Measurements from ENCODE around the gene TTLL10. TPM values are rescaled to one million over a fixed set of nuclear protein-coding genes. Genes with fewer than 3 reads are reported as not detected.

Gene TTLL10
- total and polyA plus RNA-seq, 2 of the 4 experiments (the other 2 are of a cell fraction), result not detected

DNA sequence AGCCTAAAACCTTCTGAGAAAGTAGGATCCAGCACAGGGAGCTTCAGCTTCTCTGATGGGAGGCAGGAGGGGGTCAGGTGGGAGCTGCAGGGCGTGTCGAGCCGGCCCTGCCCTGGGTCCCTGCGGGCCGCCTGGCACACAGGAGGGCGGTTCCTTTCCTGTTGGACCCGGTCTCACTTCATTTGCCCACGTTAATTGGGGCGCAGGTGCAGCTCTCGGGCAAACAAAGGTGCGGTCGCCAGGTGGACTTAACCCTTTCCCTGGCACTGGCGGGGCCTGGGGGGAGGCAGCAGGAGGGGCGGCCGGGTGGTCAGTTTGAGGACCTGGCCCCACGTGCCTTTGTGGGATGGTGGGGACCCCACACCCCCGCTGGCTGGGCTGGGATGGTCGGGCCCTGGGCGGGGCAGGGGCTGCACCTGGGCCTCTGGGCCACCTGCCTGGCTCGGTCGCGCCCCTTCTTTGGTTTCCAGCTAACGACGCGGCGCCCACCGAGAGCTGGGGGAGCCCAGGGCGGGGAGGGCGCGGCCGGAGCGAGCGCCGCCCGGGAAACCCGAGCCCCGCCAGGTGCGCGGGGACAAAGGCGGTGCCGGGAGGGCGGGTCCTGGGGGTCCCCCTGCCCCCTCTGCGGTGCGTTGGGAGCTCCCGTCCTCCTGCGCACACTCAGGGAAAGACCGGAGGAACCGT is 37.0 kb upstream of the TTLL10 start:
- POLR2A ChIA-PET (ENCODE audit: unreplicated experiment), result no interaction called here

More for the DNA sequence above, 37.0 kb upstream of the TTLL10 start:
- no peaks in the 10 kb centered on the region for H3K9me1 ChIP-seq (ENCODE audit: insufficient read depth, low read length)
- H3K14ac ChIP-seq (replicated peaks; ENCODE audit: low read depth, low read length), result no peak overlapping the region
- H3K4me1 ChIP-seq (ENCODE audit: control insufficient read depth, insufficient read depth, low read length), result no peaks in the 10 kb centered on the region
- peak overlapping the region; percentile 21 for H2AFZ ChIP-seq (replicated peaks; ENCODE audit: low read length, poor library complexity)
- H3K27ac ChIP-seq (ENCODE audit: insufficient read depth, low read length), result no peak overlapping the region
- no peak overlapping the region for H3K4me3 ChIP-seq (ENCODE audit: insufficient read depth, low read depth, low read length)
- intact Hi-C loops (cut with micrococcal nuclease), result no loop called here
- in situ Hi-C loops (cut with MboI; ENCODE audit: low sequenced_read_pairs), result no loop called here
- peaks cover 26% of the 10 kb centered on the region for H3K27me3 ChIP-seq (ENCODE audit: control insufficient read depth, insufficient read depth, low read length)
- no peak overlapping the region for H3K23ac ChIP-seq (ENCODE audit: low read depth, low read length)
- H4K20me1 ChIP-seq (ENCODE audit: insufficient read depth, low read length), result no peaks in the 10 kb centered on the region
- H2AK9ac ChIP-seq (replicated peaks; ENCODE audit: low read depth, low read length, poor library complexity), result no peak overlapping the region
- no peak overlapping the region for H4K91ac ChIP-seq (ENCODE audit: insufficient read depth, low read depth, low read length)
- H3K4ac ChIP-seq (ENCODE audit: low read depth, low read length), result no peak overlapping the region
- no peaks in the 10 kb centered on the region for H3K79me1 ChIP-seq (ENCODE audit: low read depth in 1 of 2, low read length in 2 of 2)
- WGBS, 2 experiments (ENCODE audit: extremely low coverage in 2 of 2, insufficient read length in 1 of 2), result 25% methylated on average over 12 of the region's 48 CpGs; no CpG with 5 or more reads in 1 of the 2 experiments
- no peak overlapping the region for H2AK5ac ChIP-seq (ENCODE audit: low read depth, low read length)
- TF ChIP-seq POLR2A (IDR thresholded peaks at IDR 0.05; ENCODE audit: low read depth, low read length), result no peak
- TF ChIP-seq RFX5 (IDR thresholded peaks at IDR 0.05; ENCODE audit: low read depth, low read length), result no peak
- no peak for TF ChIP-seq MAZ (IDR thresholded peaks at IDR 0.05; ENCODE audit: borderline replicate concordance, low read depth, low read length)
- TF ChIP-seq MAFK (IDR thresholded peaks at IDR 0.05; ENCODE audit: low read depth, low read length), result no peak
- TF ChIP-seq MXI1 (IDR thresholded peaks at IDR 0.05; ENCODE audit: borderline replicate concordance, low read depth, low read length), result no peak
- TF ChIP-seq CHD1 (IDR thresholded peaks at IDR 0.05; ENCODE audit: low read depth, low read length), result no peak
- TF ChIP-seq BHLHE40 (IDR thresholded peaks at IDR 0.05; ENCODE audit: low read depth, low read length), result no peak
- TF ChIP-seq, protein P1, sequence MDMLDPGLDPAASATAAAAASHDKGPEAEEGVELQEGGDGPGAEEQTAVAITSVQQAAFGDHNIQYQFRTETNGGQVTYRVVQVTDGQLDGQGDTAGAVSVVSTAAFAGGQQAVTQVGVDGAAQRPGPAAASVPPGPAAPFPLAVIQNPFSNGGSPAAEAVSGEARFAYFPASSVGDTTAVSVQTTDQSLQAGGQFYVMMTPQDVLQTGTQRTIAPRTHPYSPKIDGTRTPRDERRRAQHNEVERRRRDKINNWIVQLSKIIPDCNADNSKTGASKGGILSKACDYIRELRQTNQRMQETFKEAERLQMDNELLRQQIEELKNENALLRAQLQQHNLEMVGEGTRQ (IDR thresholded peaks at IDR 0.05; ENCODE audit: low read depth, low read length), result no peak
- TF ChIP-seq RCOR1 (IDR thresholded peaks at IDR 0.05; ENCODE audit: insufficient replicate concordance, low read length), result no peak
- TF ChIP-seq NFE2L2 (IDR thresholded peaks at IDR 0.05; ENCODE audit: low read depth, low read length), result no peak
- TF ChIP-seq, protein P2, sequence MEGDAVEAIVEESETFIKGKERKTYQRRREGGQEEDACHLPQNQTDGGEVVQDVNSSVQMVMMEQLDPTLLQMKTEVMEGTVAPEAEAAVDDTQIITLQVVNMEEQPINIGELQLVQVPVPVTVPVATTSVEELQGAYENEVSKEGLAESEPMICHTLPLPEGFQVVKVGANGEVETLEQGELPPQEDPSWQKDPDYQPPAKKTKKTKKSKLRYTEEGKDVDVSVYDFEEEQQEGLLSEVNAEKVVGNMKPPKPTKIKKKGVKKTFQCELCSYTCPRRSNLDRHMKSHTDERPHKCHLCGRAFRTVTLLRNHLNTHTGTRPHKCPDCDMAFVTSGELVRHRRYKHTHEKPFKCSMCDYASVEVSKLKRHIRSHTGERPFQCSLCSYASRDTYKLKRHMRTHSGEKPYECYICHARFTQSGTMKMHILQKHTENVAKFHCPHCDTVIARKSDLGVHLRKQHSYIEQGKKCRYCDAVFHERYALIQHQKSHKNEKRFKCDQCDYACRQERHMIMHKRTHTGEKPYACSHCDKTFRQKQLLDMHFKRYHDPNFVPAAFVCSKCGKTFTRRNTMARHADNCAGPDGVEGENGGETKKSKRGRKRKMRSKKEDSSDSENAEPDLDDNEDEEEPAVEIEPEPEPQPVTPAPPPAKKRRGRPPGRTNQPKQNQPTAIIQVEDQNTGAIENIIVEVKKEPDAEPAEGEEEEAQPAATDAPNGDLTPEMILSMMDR (conservative IDR thresholded peaks at IDR 0.05; ENCODE audit: low read depth, low read length), result no peak
- no peaks in the 10 kb centered on the region for H3K9me3 ChIP-seq (ENCODE audit: control insufficient read depth, insufficient read depth, low read length)
- no peak for ATAC-seq (ENCODE audit: low read depth)
- no peak overlapping the region for H2BK5ac ChIP-seq (ENCODE audit: low read depth, low read length, poor library complexity, severe bottlenecking)
- H3K9ac ChIP-seq (ENCODE audit: low read depth, low read length), result no peak overlapping the region
- BruUV-seq (replicated peaks), result no TSS peak
- CTCF ChIA-PET, result interaction anchor here (0.6 kb wide), 1 partner anchor 140 kb away, joined by 4 read pairs; no protein-coding TSS in a partner anchor
- no peak overlapping the region for H4K8ac ChIP-seq (ENCODE audit: low read depth in 2 of 2, low read length in 2 of 2)
- DNase-seq, result no peak
- H2BK20ac ChIP-seq (ENCODE audit: low read depth, low read length), result no peak overlapping the region
- dilution Hi-C loops (cut with HindIII; ENCODE audit: low sequenced_read_pairs, unreplicated experiment), result no loop called here
- no peak overlapping the region for H3K4me2 ChIP-seq (ENCODE audit: low read depth, low read length)
- H3K36me3 ChIP-seq (ENCODE audit: control insufficient read depth, insufficient read depth, low read length), result no peaks in the 10 kb centered on the region
- H3K18ac ChIP-seq (ENCODE audit: low read depth, low read length), result no peak overlapping the region
- no peak overlapping the region for H3K56ac ChIP-seq (ENCODE audit: extremely low read depth, insufficient read depth, low read length)
- H4K5ac ChIP-seq (ENCODE audit: low read depth, low read length), result no peak overlapping the region
- no peak overlapping the region for H2BK120ac ChIP-seq (ENCODE audit: low read depth, low read length)
- H2BK15ac ChIP-seq (ENCODE audit: low read depth, low read length), result no peak overlapping the region
